PFSK-1 (cell line): Measurements from ENCODE around the gene MBTD1.

Experiments
- SIN3A ChIP-seq: IDR thresholded peaks from 2 replicates; pipeline ENCODE4 v1.6.1; 2012; ENCODE audit warnings: mild to moderate bottlenecking, low read length, moderate library complexity, borderline replicate concordance; ENCODE audit not compliant: insufficient read depth
- TAF1 ChIP-seq: IDR thresholded peaks from 2 replicates; pipeline ENCODE4 v1.6.1; 2012; ENCODE audit warnings: low read length, control low read depth, borderline replicate concordance; ENCODE audit not compliant: insufficient read depth
- TF ChIP-seq, protein P1 (sequence below), 2 experiments: IDR thresholded peaks; 2 replicates each; pipeline versions ENCODE4 v1.6.1 to v1.8.0; 2011 to 2012; ENCODE audit warnings: low read depth in 2 of 2, low read length in 2 of 2, control low read depth in 1 of 2, inconsistent platforms in 1 of 2, mild to moderate bottlenecking in 1 of 2, moderate library complexity in 1 of 2; ENCODE audit not compliant: insufficient read depth in 1 of 2

DNA sequence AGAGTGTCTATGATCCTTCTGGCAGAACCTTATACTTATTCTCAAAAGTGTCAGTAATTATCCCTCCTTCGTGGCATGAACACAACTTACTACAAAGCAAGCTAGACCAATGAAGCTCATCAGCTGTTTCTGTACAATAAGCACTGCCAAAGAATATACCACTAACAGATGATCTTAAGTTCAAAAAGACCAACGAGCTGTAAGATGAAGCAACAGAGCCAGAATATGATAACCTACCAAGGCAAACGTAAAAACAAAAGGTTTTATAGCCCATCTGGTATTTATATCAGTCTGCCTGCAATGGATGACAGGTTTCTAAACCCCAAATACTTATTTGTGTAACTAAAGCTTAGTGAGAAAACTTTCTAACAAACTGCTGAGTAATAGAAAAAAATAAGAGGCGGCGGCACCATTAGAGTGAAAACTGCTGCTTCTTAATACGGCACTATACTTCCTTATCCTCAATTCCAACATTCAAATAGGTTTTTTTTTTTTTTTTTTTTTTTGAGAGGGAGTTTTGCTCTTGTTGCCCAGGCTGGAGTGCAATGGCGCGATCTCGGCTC, 71.5 kb downstream of the MBTD1 start:
- TF ChIP-seq SIN3A (no peak), TAF1 (no peak)
- TF ChIP-seq, protein P1, sequence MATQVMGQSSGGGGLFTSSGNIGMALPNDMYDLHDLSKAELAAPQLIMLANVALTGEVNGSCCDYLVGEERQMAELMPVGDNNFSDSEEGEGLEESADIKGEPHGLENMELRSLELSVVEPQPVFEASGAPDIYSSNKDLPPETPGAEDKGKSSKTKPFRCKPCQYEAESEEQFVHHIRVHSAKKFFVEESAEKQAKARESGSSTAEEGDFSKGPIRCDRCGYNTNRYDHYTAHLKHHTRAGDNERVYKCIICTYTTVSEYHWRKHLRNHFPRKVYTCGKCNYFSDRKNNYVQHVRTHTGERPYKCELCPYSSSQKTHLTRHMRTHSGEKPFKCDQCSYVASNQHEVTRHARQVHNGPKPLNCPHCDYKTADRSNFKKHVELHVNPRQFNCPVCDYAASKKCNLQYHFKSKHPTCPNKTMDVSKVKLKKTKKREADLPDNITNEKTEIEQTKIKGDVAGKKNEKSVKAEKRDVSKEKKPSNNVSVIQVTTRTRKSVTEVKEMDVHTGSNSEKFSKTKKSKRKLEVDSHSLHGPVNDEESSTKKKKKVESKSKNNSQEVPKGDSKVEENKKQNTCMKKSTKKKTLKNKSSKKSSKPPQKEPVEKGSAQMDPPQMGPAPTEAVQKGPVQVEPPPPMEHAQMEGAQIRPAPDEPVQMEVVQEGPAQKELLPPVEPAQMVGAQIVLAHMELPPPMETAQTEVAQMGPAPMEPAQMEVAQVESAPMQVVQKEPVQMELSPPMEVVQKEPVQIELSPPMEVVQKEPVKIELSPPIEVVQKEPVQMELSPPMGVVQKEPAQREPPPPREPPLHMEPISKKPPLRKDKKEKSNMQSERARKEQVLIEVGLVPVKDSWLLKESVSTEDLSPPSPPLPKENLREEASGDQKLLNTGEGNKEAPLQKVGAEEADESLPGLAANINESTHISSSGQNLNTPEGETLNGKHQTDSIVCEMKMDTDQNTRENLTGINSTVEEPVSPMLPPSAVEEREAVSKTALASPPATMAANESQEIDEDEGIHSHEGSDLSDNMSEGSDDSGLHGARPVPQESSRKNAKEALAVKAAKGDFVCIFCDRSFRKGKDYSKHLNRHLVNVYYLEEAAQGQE (IDR thresholded peaks at IDR 0.05; ENCODE audit: insufficient read depth in 1 of 2, low read depth in 2 of 2, low read length in 2 of 2), result no peak
